SU-DHL-6 (cell line): ENCODE data around the gene SNX30.

Experiments
- H2AFZ ChIP-seq: fragments of 200-600 bp; sonication (generic); 2 replicates; pipeline ENCODE4 v1.6.1; 2014; ENCODE audit warnings: low read depth, mild to moderate bottlenecking, moderate library complexity, mixed read lengths, antibody characterized with exemption, low read length; ENCODE audit not compliant: severe bottlenecking
- H3F3A ChIP-seq: fragments of 200-600 bp; shearing (Covaris generic); 2 replicates; pipeline ENCODE4 v1.6.0; 2016; ENCODE audit warnings: antibody characterized with exemption, mild to moderate bottlenecking; ENCODE audit not compliant: insufficient read depth
- H3K27ac ChIP-seq: fragments of 200-600 bp; sonication (generic); 2 replicates; pipeline ENCODE4 v1.5.1; 2016; ENCODE audit warnings: low read depth, mild to moderate bottlenecking, low read length, moderate library complexity, mixed read lengths
- H3K27me3 ChIP-seq: fragments of 200-600 bp; sonication (generic), shearing (Covaris generic); 2 replicates; pipeline ENCODE4 v1.6.0; 2014; ENCODE audit warnings: mild to moderate bottlenecking, low read length
- H3K36me3 ChIP-seq: fragments of 200-600 bp; sonication (generic); 2 replicates; pipeline ENCODE4 v1.6.1; 2014; ENCODE audit warnings: mild to moderate bottlenecking, low read length, mixed read lengths
- H3K4me2 ChIP-seq: fragments of 300-600, 200-600 bp; shearing (Covaris generic), sonication (generic); 2 replicates; pipeline ENCODE4 v1.6.0; 2014; ENCODE audit warnings: low read length, low read depth, mild to moderate bottlenecking; ENCODE audit not compliant: poor library complexity, severe bottlenecking
- H3K4me3 ChIP-seq: fragments of 200-600 bp; sonication (generic); 2 replicates; pipeline ENCODE4 v1.5.1; 2014; ENCODE audit warnings: antibody characterized with exemption, low read length, mild to moderate bottlenecking, mixed read lengths; ENCODE audit not compliant: insufficient read depth, poor library complexity, severe bottlenecking
- H3K79me2 ChIP-seq: fragments of 200-600 bp; sonication (generic); 2 replicates; pipeline ENCODE4 v1.6.1; 2014; ENCODE audit warnings: mild to moderate bottlenecking, low read length, moderate library complexity; ENCODE audit not compliant: insufficient read depth
- H3K9ac ChIP-seq: fragments of 200-600 bp; sonication (generic); 2 replicates; pipeline ENCODE4 v1.7.0; 2014; ENCODE audit warnings: mild to moderate bottlenecking, low read length
- H3K9me2 ChIP-seq: fragments of 200-600 bp; sonication (generic); replicated peaks from 2 replicates; pipeline ENCODE4 v1.6.1; 2014; ENCODE audit warnings: low read length; ENCODE audit not compliant: insufficient read depth
- H3K9me3 ChIP-seq: fragments of 200-600 bp; sonication (generic); 2 replicates; pipeline ENCODE4 v1.6.1; 2014; ENCODE audit warnings: low read length, mixed read lengths; ENCODE audit not compliant: insufficient read depth
- H4K20me1 ChIP-seq: fragments of 200-600 bp; sonication (generic); 2 replicates; pipeline ENCODE4 v1.6.1; 2014; ENCODE audit warnings: low read depth, mild to moderate bottlenecking, antibody characterized with exemption, low read length, moderate library complexity, mixed read lengths
- CTCF ChIP-seq: fragments of 200-600 bp; sonication (generic); IDR thresholded peaks from one replicate; pipeline ENCODE4 v1.5.1; 2017; ENCODE audit warnings: antibody characterized with exemption, mild to moderate bottlenecking, low read length, moderate library complexity; ENCODE audit not compliant: insufficient read depth, poor library complexity, severe bottlenecking
- EZH2phosphoT487 ChIP-seq: fragments of 200-600 bp; sonication (generic), shearing (Covaris generic); conservative IDR thresholded peaks from 2 replicates; pipeline ENCODE4 v1.6.1; 2018; ENCODE audit warnings: mild to moderate bottlenecking, antibody characterized with exemption, low read length, moderate library complexity, mixed read lengths

SNX30 gene

GRCh38 chr9:112887381-112887780, 136.8 kb downstream of the SNX30 start:
- H4K20me1 ChIP-seq: no peaks in the 10 kb centered on the region
- H3K9me3 ChIP-seq: no peaks in the 10 kb centered on the region
- H3K9me2 ChIP-seq: no peaks in the 10 kb centered on the region
- H3K27me3 ChIP-seq: no peaks in the 10 kb centered on the region
- H3K36me3 ChIP-seq: no peaks in the 10 kb centered on the region
- no peak overlapping the region for H3K4me2 ChIP-seq
- peak; percentile 22 for TF ChIP-seq CTCF
- TF ChIP-seq EZH2phosphoT487: no peak
- no peaks in the 10 kb centered on the region for H3F3A ChIP-seq
- no peaks in the 10 kb centered on the region for H3K79me2 ChIP-seq
- no peak overlapping the region for H3K27ac ChIP-seq
- H2AFZ ChIP-seq: no peak overlapping the region
- H3K4me3 ChIP-seq: no peak overlapping the region
- no peak overlapping the region for H3K9ac ChIP-seq

- Histone ChIP-seq H3K27me3 (no peaks in the 10 kb centered on the region), H3K4me2 (no peak within 1 kb of the TSS), H3K9me3 (no peaks in the 10 kb centered on the region), H3K9me2 (no peaks in the 10 kb centered on the region), H4K20me1 (no peaks in the 10 kb centered on the region), H3K79me2 (no peaks in the 10 kb centered on the region), H3K36me3 (no peaks in the 10 kb centered on the region), H2AFZ (no peak within 1 kb of the TSS), H3K9ac (no peak within 1 kb of the TSS), H3K27ac (no peak within 1 kb of the TSS), H3F3A (no peaks in the 10 kb centered on the region), H3K4me3 (no peak within 1 kb of the TSS)
- no peak for TF ChIP-seq EZH2phosphoT487
- no peak for TF ChIP-seq CTCF
These were observed 139.8 kb downstream of the SNX30 start, which contains the start of gene SLC46A2 for GRCh38 chr9:112890106-112891081. Gene SLC46A2 (minus strand): TSS chr9:112890876. CDS start chr9:112890681, 195 bp downstream.

- Histone ChIP-seq H3K4me3 (no peak overlapping the region), H3K27me3 (no peaks in the 10 kb centered on the region), H3K36me3 (no peaks in the 10 kb centered on the region), H3K27ac (no peak overlapping the region), H3K9me3 (no peaks in the 10 kb centered on the region), H3F3A (no peaks in the 10 kb centered on the region), H2AFZ (no peak overlapping the region), H4K20me1 (no peaks in the 10 kb centered on the region), H3K9me2 (no peaks in the 10 kb centered on the region), H3K9ac (no peak overlapping the region), H3K79me2 (no peaks in the 10 kb centered on the region), H3K4me2 (no peak overlapping the region)
- TF ChIP-seq CTCF: no peak
These were observed 141.0 kb downstream of the SNX30 start for GRCh38 chr9:112891521-112891920.
